GM18505 (cell line): ENCODE results near the gene MTMR10.

ENCODE experiments used
- ATAC-seq: cut with Tn5 transposase; IDR thresholded peaks from one replicate; pipeline ENCODE4 v1.9.1; 2021; ENCODE audit not compliant: unreplicated experiment
- POLR2A ChIP-seq: IDR thresholded peaks from 4 replicates; pipeline ENCODE4 v1.6.1; 2011; ENCODE audit warnings: borderline replicate concordance; ENCODE audit not compliant: insufficient read depth, insufficient read length; ENCODE audit errors: extremely low read depth

Gene MTMR10

DNA sequence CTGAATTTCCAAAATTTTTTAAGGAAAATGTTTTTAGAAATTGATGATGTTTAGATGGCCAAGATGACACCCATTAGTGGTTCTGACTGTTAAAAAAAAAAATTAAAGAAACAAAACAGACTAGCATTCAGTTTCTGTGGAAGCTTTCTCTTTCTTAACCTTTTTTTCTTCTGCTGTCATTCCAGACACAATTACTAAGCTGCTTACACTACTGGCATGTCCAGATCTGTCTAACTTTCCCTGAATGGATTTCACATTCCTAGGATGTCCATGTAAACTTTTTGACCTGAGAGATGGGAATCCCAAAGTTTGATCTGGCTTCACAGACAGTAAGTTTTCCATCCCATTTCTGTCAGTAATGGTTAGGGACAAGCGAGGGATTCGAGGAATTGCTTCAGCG, 10.3 kb upstream of the MTMR10 start:
- ATAC-seq = no peak
- no peak for TF ChIP-seq POLR2A

DNA sequence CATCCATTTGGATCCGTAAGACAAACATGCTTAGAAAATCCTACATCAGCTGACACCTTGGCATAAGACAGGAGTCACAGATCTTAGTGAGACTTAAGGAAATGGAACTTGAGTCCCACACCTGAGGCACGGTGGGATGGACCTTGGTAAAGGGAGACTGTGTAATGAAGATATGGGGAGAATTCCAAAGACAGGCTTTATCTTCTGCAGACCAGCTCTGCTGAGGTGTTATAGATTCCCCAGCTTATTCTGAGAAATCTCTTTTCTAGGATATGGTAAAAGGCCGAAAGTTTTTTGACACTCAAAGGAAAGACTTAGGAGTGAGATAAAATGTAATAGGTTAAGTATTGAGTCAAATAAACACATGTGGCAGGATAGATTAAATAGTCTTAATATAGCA, 8.3 kb upstream of the MTMR10 start:
- ATAC-seq = no peak
- no peak for TF ChIP-seq POLR2A

DNA sequence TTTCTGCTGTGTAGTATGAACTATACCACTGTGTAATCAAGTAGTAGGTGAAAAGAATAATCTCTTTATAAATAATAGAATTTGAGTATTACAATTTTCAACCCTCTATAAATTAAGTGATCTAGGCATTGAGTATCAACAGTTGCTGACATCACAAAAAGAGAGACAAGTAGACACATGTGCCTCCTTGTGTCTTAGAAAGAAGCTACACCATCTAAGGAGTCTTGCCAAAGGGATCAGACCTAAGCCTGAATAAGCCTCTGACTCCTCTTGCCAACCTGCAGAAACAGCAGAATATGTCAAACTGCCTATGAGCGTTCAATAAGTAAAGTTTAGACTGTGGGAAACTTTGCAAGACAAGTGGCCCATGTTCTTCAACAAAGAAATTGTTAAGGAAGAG, 5.8 kb upstream of the MTMR10 start:
- TF ChIP-seq POLR2A = no peak
- ATAC-seq = no peak

DNA sequence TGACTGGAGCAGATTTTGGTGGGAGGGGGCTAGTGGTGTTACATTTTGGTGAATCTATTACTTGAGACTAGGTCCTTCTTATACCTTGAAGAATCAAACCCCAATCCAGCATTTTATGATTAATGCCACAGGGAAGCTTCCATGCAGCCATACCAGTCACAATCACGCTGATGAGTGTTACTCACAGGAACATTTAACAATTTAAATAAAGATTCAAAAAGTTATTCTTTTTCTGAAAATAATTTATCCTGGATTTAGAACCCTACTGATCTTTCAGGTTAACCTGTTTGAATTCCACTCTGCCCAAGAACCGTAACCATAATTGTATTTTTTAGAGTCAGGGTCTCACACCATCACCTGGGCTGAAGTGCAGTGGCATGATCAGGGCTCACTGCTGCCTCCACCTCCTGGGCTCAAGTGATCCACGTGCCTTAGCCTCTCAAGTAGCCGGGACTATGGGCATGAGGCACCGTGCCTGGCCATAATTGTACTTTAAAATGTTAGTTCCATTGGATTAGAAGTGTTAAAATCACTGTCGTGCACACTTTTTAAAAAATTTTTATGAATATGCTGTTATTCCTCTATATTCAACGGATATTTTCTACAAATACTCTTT, 929 bp upstream of the MTMR10 start:
- no peak for ATAC-seq
- no peak for TF ChIP-seq POLR2A

DNA sequence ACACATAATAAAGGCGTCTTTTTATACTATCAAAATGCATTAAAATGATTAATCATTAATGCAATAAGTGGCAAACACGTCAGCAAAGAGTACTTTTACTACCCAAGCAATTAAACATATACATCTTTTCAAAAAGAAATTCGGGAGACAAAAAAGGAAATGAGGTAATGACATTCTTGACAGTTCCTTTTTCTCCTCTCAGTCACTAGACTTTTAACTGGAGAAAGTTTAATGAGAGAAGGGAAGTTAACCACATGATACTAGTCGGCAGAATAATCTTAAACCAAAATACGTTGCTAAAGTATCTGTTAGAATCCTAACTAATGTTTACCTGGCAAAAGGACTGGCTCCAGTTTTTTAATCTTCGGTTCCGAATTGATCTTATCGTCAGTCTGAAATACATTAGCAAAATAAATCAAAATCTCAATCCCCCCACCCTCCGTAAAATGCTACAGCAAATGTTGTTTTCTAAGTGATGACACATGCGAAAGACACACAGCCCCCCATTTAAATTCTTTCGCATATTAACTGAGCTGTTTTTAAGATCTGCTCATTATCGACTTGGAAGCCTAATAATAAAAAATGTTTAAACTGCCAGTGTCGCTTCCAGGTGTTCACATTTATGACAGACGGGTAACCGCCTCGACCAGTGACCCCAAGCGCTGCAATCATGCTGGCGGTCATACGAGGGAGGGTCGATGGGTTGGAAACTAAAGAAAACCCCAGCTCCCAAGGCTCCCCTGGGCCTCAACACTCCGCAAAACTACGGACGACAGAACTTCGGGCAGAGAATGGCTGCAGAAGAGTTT, 778 bp downstream of the MTMR10 start:
- no peak for TF ChIP-seq POLR2A
- no peak for ATAC-seq

DNA sequence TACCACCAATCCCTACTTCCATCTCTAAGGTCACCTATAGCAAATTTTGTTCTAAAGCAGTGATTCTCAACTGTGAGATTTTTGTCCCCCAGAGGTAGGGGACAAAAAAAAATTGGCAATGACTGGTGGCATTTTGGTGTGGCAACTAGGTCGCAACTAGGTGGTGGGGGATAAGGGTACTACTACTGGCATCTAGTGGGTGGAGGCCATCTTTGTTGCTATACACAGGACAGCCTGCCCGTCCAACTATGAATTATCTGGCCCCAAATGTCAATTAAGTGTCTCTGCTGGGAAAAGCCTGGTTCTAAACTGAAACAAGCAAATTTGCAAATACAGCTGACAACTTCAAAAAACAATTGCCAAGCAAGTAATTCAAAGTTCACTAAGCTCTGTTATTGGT, 1.4 kb downstream of the MTMR10 start:
- ATAC-seq = no peak
- no peak for TF ChIP-seq POLR2A

DNA sequence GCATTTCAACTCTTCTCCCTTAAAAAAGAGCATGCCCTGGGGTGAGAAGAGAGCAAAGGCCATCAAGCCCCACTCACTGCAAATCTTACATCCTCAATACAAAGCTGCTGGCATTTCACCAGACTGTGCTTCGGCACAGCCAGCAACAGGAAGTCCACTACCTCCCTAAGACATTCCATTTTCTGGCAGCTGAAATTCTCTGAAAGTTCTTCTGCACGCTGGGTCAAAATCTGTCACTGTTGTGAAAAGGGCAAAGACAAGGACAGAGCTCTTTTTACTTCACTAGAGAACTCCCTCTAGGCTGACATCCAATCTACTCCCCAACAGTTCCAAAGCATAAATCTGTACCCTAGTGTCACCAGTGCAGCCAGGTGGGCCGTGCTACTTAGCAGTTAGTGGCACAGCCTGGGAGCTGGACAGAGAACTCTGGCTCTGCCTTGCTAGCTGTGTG, 6.3 kb downstream of the MTMR10 start:
- no peak for ATAC-seq
- no peak for TF ChIP-seq POLR2A

DNA sequence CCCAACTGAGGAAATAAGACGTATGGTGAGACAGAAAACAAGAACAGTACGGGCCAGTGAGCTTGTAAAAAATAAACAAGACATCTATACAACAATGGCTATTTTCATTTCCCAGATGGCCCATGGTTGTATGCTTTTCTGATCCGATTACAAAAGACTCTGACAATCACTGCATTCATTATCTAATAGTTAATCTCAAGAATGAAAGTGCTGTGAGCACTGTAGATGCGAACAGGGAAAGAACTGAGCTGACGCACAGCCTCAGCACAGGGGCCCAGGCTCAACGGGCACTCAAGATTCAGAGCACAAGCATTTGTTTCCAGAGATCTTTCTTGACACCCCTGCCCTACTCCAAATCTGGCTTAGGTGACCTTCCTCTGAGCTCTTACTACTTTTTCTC, 6.9 kb downstream of the MTMR10 start:
- TF ChIP-seq POLR2A = no peak
- no peak for ATAC-seq

DNA sequence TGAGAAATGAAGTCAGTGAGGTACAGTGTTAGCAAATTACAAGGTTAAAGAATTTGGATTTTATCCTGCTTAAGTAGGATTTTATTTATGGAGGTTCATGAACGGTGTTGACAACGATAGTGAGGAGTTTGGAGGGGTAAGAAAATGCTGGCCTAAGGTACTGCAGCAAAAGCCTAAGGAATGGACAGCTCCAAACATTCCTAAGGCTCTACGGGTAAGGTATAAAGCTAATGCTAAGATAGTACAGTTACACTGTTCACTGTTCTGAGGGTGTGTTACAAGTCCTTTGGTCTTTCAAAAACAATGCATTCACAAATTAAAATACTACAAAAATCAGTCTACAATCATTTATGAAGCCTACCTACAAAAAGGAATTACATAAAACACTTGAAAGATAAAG, 7.3 kb downstream of the MTMR10 start:
- ATAC-seq = no peak
- TF ChIP-seq POLR2A = no peak

DNA sequence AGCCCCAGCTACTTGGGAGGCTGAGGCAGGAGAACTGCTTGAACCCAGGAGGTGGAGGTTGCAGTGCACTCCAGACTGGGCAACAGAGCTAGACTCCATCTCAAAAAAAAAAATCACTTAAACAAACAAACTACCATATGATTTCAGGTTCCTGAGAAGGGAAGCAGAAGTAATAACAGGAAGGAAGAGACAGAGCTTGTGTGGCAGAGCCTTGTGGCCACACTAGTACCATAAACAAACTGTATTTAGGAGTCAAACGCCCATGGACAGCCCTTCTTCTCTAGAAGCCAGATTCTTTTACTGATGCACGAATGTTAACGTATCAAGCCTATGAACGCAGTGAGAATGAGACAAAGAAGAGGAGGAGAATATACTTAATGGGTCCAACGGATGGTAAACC, 12.0 kb downstream of the MTMR10 start:
- TF ChIP-seq POLR2A = no peak
- ATAC-seq = no peak

DNA sequence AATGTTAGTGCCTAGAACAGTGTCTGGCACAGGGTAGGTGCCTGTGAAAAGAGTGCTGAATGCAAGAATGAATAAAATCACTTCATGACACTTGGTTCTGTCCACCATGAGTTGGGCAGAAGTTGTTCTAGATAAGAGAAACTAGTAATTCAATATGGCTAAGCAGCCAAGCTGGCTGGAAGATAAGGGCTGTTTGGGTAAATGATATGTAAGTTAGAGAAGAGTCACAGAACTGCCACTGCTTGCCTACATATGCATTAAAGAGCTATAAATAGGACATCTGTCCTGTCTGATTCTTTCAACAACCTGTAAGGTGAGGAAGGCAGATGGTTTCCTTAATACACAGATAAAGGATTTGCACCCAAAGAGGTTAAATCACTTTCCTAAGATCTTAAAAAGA, 13.1 kb downstream of the MTMR10 start:
- TF ChIP-seq POLR2A = no peak
- no peak for ATAC-seq

DNA sequence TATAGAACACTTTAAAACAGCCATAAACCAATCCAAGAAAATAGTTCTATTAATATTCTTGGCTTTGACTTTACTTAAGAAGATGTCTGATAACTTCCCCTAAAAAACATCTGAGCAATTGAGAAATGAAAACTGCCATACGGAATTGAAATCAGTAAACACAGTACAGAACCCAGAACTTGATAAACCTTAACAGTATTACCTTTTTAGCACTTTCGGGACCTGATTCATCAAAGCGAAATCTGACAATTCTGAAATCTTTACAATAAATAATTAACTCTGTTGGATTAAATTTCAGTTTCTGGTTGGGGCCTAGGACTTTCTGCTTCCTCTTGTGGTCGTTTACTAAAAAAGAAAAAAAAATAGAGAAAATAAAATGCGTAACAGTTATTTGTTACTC, 17.3 kb downstream of the MTMR10 start:
- no peak for TF ChIP-seq POLR2A
- ATAC-seq = no peak

DNA sequence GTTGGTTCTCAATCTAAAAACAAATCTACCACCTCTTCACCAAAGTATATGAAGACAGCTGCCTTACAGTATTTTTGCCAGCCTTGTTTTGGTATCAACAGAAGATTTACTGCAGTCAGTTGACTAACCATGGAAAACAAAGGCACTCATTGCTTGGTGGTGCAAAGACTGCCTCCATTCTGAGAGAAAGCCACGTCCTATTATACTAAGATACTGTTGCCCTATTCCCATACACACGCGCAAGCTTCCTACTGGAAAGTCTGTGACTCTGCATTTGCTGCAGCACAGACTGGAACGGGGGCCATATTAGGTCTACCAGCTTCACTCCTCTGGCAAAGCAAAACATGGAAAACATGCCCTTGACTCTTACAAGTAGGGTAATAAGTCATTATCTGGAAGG, 18.0 kb downstream of the MTMR10 start:
- ATAC-seq = no peak

DNA sequence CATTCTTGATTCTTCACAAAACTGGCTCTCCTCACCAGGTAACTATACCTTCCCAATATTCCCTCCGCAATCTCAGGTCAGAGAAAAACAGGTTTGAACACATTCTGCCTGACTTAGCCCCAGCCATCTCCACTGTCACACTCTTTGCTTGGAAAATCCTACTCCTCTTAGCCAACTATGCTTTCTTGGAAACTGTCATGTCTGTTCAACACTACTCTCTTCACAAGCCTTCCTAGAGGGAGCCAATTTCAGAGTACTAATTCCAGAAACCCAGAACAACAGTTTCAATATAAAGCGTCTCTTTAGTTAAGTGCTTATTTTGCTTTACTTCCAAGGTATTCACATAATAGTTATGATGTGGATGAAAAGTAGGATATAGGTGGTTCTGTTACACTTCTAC, 21.7 kb downstream of the MTMR10 start:
- TF ChIP-seq POLR2A = no peak
- no peak for ATAC-seq

More for the DNA sequence above, 18.0 kb downstream of the MTMR10 start:
- TF ChIP-seq POLR2A = no peak
